ENCODE data around the gene VKORC1. TPM values are rescaled to one million over a fixed set of nuclear protein-coding genes. Genes with fewer than 3 reads are reported as not detected.
A peak's percentile ranks its signal among the peaks of the same experiment; 100 is the strongest.
"Not testable (repeated sequence)": the region's sequence is repeated elsewhere in the genome, so short reads cannot be mapped to it uniquely, and the experiment has no call there.

VKORC1 gene
- total and polyA plus RNA-seq, 8 donors = 62.0 to 102 (median 64.8) TPM

DNA sequence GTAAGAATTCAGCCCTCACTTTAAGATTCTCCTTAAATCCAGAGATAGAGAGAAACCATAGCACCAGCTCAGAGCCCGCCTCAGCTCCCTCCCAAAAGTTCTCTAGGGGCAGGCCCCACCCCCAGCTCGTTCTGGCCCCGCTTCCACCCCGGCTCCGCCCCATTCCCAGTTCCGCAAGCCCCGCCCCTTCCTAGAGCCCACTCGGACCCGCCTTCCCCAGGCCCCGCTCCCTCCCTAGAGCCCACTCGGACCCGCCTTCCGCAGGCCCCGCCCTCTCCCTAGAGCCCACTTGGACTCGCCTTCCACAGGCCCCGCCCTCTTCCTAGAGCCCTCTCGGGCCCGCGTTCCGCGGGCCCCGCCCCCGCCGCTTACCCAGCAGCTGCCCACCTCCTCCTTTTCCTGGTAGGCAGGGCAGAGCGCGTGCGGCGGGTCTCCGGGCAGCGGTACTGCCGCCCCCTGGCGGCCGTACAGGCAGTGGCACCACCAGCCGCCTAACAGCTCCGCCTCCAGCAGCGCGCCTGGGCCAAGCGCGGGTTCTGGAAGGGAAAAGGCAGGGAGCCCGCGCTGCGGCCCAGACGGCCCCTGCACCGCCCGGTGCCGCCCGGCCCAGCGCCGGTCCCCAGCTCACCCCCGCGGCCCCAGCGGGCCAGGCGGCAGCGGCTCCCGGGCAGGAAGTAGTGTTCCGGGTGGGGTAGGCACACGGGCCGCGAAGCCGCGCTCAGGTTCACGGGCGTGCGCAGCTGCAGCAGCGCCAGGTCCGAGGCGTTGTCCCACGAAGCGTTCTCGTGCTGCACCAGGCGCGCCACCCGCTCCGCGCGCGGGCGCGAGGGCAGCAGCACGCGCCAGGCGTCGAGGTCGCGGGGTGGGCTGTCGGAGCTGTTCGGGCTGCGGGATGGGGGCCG lies 47.8 kb upstream of the VKORC1 start:
- Histone ChIP-seq H3K4me1 (peaks cover 8 to 38% of the 10 kb centered on the region in 2 donors), H3K27ac (peak overlapping the region; percentile 87 to 92), H3K27me3 (peaks cover 0 to 2% of the 10 kb centered on the region in 2 donors), H3K36me3 (no peaks in the 10 kb centered on the region), H3K4me3 (peak overlapping the region; percentile 42 to 46), H3K9me3 (no peaks in the 10 kb centered on the region)
- intact Hi-C loops (cut with DNase I) = no loop called here
- DNase-seq (peak; percentile 99 to 100 (median 100)), ATAC-seq (peak; percentile 94)
- TF ChIP-seq, protein P1, sequence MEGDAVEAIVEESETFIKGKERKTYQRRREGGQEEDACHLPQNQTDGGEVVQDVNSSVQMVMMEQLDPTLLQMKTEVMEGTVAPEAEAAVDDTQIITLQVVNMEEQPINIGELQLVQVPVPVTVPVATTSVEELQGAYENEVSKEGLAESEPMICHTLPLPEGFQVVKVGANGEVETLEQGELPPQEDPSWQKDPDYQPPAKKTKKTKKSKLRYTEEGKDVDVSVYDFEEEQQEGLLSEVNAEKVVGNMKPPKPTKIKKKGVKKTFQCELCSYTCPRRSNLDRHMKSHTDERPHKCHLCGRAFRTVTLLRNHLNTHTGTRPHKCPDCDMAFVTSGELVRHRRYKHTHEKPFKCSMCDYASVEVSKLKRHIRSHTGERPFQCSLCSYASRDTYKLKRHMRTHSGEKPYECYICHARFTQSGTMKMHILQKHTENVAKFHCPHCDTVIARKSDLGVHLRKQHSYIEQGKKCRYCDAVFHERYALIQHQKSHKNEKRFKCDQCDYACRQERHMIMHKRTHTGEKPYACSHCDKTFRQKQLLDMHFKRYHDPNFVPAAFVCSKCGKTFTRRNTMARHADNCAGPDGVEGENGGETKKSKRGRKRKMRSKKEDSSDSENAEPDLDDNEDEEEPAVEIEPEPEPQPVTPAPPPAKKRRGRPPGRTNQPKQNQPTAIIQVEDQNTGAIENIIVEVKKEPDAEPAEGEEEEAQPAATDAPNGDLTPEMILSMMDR (IDR thresholded peaks at IDR 0.05) = peak; percentile 96 to 99

DNA sequence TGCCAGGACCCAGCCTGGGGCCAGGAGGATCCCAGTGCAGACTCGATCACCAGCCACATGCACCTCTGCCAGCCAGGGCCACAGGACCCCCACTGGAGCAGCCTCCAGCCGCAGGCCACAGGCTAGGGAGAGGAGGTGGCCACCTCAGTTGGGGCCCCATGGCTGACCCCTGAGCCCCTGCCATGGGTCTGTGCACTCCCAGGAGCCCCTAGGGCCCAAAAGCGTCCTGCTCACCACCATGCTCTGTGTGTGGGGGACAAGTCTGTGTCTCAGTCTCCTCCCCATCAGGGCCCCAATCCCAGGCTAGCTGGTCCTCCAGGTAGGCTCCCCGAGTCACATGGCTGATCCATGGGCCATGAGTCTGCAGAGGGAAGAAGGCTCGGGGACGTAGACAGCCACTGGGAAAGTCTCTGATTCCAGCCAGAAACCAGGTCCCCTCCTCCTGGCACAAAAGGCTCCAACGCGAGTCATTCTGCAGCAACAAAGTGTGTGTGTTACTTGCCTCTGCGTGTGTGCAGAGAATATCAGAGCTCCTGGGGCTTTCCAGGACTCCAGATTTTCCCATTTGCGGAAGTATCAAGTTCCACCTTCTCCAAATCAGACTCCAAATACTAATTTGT lies 47.0 kb upstream of the VKORC1 start:
- peak overlapping the region; percentile 87 to 92 for H3K27ac ChIP-seq
- H3K9me3 ChIP-seq = no peaks in the 10 kb centered on the region
- no peaks in the 10 kb centered on the region for H3K36me3 ChIP-seq
- H3K4me3 ChIP-seq = peak overlapping the region in 1 of 2 donors; percentile 46
- H3K4me1 ChIP-seq = peaks cover 8 to 38% of the 10 kb centered on the region in 2 donors
- peak; percentile 6 for ATAC-seq
- DNase-seq = peak in 1 of 4 donors; percentile 73
- intact Hi-C loops (cut with DNase I) = no loop called here
- TF ChIP-seq, protein P1 (IDR thresholded peaks at IDR 0.05) = no peak
- no peaks in the 10 kb centered on the region for H3K27me3 ChIP-seq

DNA sequence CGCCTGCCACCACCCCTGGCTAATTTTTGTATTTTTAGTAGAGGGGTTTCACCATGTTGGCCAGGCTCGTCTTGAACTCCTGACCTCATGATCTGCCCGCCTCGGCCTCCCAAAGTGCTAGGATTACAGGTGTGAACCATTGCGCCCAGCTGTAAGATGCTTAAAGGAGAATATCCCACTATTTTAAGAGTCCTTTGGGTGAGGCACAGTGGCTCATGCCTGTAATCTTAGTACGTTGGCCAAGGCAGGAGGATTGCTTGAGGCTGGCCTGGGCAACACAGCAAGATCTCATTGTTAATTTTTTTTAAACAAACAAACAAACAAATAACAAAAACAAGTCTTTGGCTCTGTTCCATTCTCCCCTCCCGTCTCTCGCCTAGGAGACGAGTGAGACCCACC lies 46.5 kb upstream of the VKORC1 start:
- H3K36me3 ChIP-seq, ATAC-seq: not testable (repeated sequence)

DNA sequence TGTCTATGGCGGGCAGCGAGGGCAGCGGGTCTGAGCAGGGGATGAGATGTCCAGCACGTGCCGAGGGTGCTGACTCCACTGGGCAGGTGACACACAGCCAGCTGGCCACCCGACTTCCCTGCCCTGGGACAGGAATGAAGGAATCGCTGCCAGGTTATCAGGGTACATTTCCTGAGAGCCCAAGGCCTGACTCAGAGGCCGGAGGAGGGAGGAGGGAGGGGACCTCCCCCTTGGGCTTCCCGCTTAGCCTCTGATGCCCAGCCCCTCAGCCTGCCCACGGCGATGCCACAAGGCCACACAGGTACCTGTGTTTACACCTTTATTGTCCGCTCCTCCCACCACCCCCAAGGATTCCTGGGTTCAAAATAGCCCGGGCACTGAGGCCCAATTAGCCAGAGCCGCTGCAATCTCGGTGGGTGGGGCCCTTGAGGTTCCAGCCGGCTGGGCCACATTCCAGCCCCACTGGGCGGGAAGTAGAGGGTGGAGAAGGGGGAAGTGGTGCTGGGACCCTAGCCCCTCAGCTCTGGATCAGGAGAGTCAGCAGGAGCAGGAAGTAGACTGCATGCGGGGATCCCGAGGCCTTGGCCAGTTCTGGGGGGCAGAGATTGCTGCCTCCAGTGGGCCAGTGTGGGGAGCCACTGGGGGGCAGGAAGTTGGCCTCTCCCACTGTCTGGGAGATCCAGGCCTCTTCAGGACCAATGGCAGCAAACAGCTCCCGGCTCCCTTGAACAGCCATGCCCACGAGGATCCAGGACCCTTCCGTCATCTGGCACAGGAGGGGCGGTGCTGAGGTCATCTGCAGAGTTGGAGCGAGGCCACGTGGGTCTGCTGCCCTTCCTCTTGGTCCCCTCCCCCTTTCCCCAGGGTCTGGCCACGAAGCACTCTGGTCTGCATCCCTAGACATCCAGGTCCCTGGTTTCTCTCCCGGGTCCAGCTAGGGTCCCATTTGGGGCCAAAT lies 44.3 kb upstream of the VKORC1 start:
- Histone ChIP-seq H3K27ac (peak overlapping the region; percentile 66 to 69), H3K9me3 (no peaks in the 10 kb centered on the region), H3K4me3 (peak overlapping the region in 1 of 2 donors; percentile 14), H3K4me1 (peaks cover 8 to 51% of the 10 kb centered on the region in 2 donors), H3K36me3 (no peaks in the 10 kb centered on the region), H3K27me3 (peaks cover 0 to 8% of the 10 kb centered on the region in 2 donors)
- DNase-seq (peak in 3 of 4 donors; percentile 84 to 89 (median 85)), ATAC-seq (peak; percentile 35)
- TF ChIP-seq, protein P1 (IDR thresholded peaks at IDR 0.05) = no peak
- intact Hi-C loops (cut with DNase I) = no loop called here

More for the DNA sequence above, 46.5 kb upstream of the VKORC1 start:
- H3K9me3 ChIP-seq; H3K27me3 ChIP-seq; H3K4me3 ChIP-seq; intact Hi-C loops (cut with DNase I); DNase-seq: not testable (repeated sequence)
- H3K4me1 ChIP-seq = peaks cover 8 to 38% of the 10 kb centered on the region in 2 donors
- peak overlapping the region; percentile 87 to 92 for H3K27ac ChIP-seq

DNA sequence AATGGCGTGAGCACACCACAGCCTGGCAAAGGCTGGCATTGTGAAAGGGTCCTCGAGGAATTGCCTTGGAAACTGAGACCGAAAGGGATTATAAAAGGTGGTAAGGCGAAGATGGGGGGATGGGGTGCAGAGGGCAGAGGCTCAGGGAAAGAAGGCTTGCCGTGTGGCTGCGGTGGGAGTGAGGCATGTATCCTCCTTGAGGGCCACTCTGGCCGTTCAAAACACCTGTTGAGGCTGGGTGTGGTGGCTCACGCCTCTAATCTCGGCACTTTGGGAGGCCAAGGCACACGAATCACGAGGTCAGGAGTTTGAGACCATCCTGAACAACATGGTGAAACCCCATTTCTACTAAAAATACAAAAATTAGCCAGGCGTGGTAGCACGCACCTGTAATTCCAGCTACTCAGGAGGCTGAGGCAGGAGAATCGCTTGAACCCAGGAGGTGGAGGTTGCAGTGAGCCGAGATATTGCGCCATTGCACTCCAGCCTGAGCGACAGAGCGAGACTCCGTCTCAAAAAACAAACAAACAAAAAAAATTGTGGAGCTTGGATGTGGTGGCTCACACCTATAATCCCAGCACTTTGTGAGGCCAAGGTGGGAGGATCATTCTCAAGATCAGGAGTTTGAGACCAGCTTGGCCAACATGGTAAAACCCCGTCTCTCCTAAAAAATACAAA lies 42.4 kb upstream of the VKORC1 start:
- DNase-seq = peak in 1 of 4 donors; percentile 33
- H3K4me3 ChIP-seq; H3K9me3 ChIP-seq; H3K27me3 ChIP-seq; H3K36me3 ChIP-seq; ATAC-seq; H3K27ac ChIP-seq; intact Hi-C loops (cut with DNase I): not testable (repeated sequence)
- H3K4me1 ChIP-seq = peaks cover 11 to 59% of the 10 kb centered on the region in 2 donors
